ENCODE results near the gene REPS2. TPM values are rescaled to one million over a fixed set of nuclear protein-coding genes. Genes with fewer than 3 reads are reported as not detected.

REPS2 gene
- total RNA-seq, 2 donors from 2014 or later: 15.8 to 19.7 TPM

GRCh38 chrX:17036171-17036961 lies 89.9 kb downstream of the REPS2 start:
- H3K9me3 ChIP-seq: no peaks in the 10 kb centered on the region
- no peak overlapping the region for H3K27ac ChIP-seq
- peaks cover 22% of the 10 kb centered on the region for H3K4me1 ChIP-seq
- intact Hi-C loops (cut with DNase I): no loop called here
- H3K36me3 ChIP-seq (replicated peaks in 1 of 2; ENCODE audit: insufficient read depth in 1 of 2, low read depth in 2 of 2): no peaks in the 10 kb centered on the region
- WGBS, 2 donors: 73 to 84% methylated on average over 4 of the region's 4 CpGs
- no peak overlapping the region for H3K4me3 ChIP-seq
- no peak for TF ChIP-seq CTCF (IDR thresholded peaks at IDR 0.05)
- TF ChIP-seq POLR2A (IDR thresholded peaks at IDR 0.05): no peak
- H3K27me3 ChIP-seq: no peaks in the 10 kb centered on the region
- no peak for ATAC-seq
- DNase-seq: no peak

GRCh38 chrX:17038277-17038676 lies 91.8 kb downstream of the REPS2 start:
- WGBS, 2 donors: 79 to 89% methylated on average over 3 of the region's 3 CpGs
- intact Hi-C loops (cut with DNase I): no loop called here
- DNase-seq: no peak
- H3K36me3 ChIP-seq (replicated peaks in 1 of 2; ENCODE audit: insufficient read depth in 1 of 2, low read depth in 2 of 2): no peaks in the 10 kb centered on the region
- no peak overlapping the region for H3K27ac ChIP-seq
- no peaks in the 10 kb centered on the region for H3K27me3 ChIP-seq
- H3K4me1 ChIP-seq: peaks cover 4% of the 10 kb centered on the region
- no peak for ATAC-seq
- TF ChIP-seq CTCF (IDR thresholded peaks at IDR 0.05): no peak
- no peak for TF ChIP-seq POLR2A (IDR thresholded peaks at IDR 0.05)
- no peaks in the 10 kb centered on the region for H3K9me3 ChIP-seq
- H3K4me3 ChIP-seq: no peak overlapping the region

- peak; percentile 21 for ATAC-seq
- Histone ChIP-seq H3K4me1 (no peaks in the 10 kb centered on the region), H3K9me3 (no peaks in the 10 kb centered on the region), H3K27me3 (no peaks in the 10 kb centered on the region), H3K27ac (no peak overlapping the region), H3K36me3 (replicated peaks in 1 of 2; ENCODE audit: insufficient read depth in 1 of 2, low read depth in 2 of 2) (no peaks in the 10 kb centered on the region), H3K4me3 (no peak overlapping the region)
- peak in 1 of 4 donors; percentile 7 for DNase-seq
- 81% methylated on average over 7 of the region's 7 CpGs for WGBS, 2 donors
- no peak for TF ChIP-seq CTCF (IDR thresholded peaks at IDR 0.05)
- no peak for TF ChIP-seq POLR2A (IDR thresholded peaks at IDR 0.05)
- intact Hi-C loops (cut with DNase I): no loop called here
Observed at GRCh38 chrX:17038681-17039161, 92.3 kb downstream of the REPS2 start.

GRCh38 chrX:17039826-17040225 lies 93.4 kb downstream of the REPS2 start:
- ATAC-seq: no peak
- TF ChIP-seq POLR2A (IDR thresholded peaks at IDR 0.05) (no peak), CTCF (IDR thresholded peaks at IDR 0.05) (no peak)
- H3K27ac ChIP-seq: no peak overlapping the region
- no peaks in the 10 kb centered on the region for H3K9me3 ChIP-seq
- intact Hi-C loops (cut with DNase I): loop anchor here (10.0 kb wide), 1 partner anchor 155 kb away; no protein-coding TSS in a partner anchor
- no peaks in the 10 kb centered on the region for H3K4me1 ChIP-seq
- no peak for DNase-seq
- 62 to 80% methylated on average over 1 of the region's 1 CpG for WGBS, 2 donors
- H3K27me3 ChIP-seq: no peaks in the 10 kb centered on the region
- H3K36me3 ChIP-seq (replicated peaks in 1 of 2; ENCODE audit: insufficient read depth in 1 of 2, low read depth in 2 of 2): no peaks in the 10 kb centered on the region
- H3K4me3 ChIP-seq: no peak overlapping the region

All from body of pancreas (tissue), 4 donors.